Measurements from ENCODE around the gene TTC7B.

DNA sequence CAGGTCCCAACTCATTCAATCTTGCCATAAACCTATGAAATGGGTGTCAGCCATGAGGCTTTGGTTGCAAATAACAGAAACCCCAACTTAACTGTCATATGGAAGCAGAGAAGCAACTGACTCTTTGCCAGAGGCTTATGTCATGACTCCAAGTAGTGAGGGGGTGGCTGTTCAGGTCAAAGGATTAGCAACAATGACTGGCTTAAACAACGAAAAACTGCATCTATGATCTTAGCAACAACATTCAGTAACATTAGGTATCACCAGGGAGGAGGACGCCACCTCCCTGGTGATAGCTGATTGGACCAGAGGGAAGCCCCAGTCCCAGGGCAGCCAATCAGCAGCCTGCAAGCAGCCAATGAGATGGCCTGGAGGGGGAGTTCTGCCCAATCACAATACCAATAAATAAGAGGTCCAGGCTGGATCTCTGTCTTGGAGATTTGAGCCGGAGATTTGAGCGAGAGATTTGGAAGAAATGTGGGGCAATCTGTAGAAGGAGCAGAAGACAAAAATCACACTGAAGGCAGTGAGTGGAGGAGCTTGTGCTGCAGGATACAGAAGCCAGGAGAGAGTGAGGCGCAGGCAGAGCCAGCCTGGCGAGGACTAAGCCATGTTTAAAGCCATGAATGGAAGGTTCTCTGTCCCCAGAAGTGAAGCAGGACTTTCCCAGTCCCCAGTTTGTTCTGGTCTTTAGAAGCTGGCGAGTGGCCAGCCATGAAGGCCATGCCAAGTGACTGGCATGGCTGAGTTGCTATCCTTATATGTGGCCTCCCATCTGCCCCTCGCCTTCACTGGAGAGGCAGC, 326.1 kb downstream of the TTC7B start:
- TF ChIP-seq GABPA (IDR thresholded peaks at IDR 0.05; ENCODE audit: low read depth) (no peak), POLR2AphosphoS5 (IDR thresholded peaks at IDR 0.05; ENCODE audit: low read depth) (no peak)
- TF ChIP-seq, protein P1, sequence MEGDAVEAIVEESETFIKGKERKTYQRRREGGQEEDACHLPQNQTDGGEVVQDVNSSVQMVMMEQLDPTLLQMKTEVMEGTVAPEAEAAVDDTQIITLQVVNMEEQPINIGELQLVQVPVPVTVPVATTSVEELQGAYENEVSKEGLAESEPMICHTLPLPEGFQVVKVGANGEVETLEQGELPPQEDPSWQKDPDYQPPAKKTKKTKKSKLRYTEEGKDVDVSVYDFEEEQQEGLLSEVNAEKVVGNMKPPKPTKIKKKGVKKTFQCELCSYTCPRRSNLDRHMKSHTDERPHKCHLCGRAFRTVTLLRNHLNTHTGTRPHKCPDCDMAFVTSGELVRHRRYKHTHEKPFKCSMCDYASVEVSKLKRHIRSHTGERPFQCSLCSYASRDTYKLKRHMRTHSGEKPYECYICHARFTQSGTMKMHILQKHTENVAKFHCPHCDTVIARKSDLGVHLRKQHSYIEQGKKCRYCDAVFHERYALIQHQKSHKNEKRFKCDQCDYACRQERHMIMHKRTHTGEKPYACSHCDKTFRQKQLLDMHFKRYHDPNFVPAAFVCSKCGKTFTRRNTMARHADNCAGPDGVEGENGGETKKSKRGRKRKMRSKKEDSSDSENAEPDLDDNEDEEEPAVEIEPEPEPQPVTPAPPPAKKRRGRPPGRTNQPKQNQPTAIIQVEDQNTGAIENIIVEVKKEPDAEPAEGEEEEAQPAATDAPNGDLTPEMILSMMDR (IDR thresholded peaks at IDR 0.05; ENCODE audit: insufficient read depth, low read length) = no peak

Data from HL-60 (cell line).